Measurements from ENCODE around the gene GGACT. TPM values are rescaled to one million over a fixed set of nuclear protein-coding genes. Genes with fewer than 3 reads are reported as not detected.

The GGACT gene
- total and polyA plus RNA-seq, 2 experiments from 2014 or later, result 0.24 to 1.0 TPM

GRCh38 chr13:100542826-100543156, 45.8 kb downstream of the GGACT start:
- Histone ChIP-seq H3K36me3 (ENCODE audit: insufficient read depth) (no peaks in the 10 kb centered on the region), H3F3A (replicated peaks; ENCODE audit: low read depth) (no peaks in the 10 kb centered on the region; the same call in 1 of the 2 replicates), H3K9me2 (ENCODE audit: insufficient read depth) (no peaks in the 10 kb centered on the region), H3K27ac (ENCODE audit: low read depth) (no peak overlapping the region), H3K4me3 (no peak overlapping the region), H3K4me1 (ENCODE audit: insufficient read depth) (no peaks in the 10 kb centered on the region; the same call in 1 of the 2 replicates), H3K27me3 (ENCODE audit: insufficient read depth) (no peaks in the 10 kb centered on the region), H3K4me2 (no peak overlapping the region), H3K79me2 (replicated peaks; ENCODE audit: insufficient read depth) (no peaks in the 10 kb centered on the region), H4K20me1 (replicated peaks; ENCODE audit: insufficient read depth) (no peaks in the 10 kb centered on the region), H2AFZ (no peak overlapping the region)
- H3K4me1 Mint-ChIP-seq, result peaks cover 22% of the 10 kb centered on the region
- H3K9me3 Mint-ChIP-seq, result no peaks in the 10 kb centered on the region
- ATAC-seq (no peak), DNase-seq (ENCODE audit: low spot score) (peak; percentile 61)
- TF ChIP-seq CTCF (conservative IDR thresholded peaks at IDR 0.05; ENCODE audit: low read depth in 2 of 2) (peak in 1 of 2 experiments; percentile 78; a peak in 3 of 4 replicates), ETS1 (IDR thresholded peaks at IDR 0.05) (no peak)
- no peak overlapping the region for H3K27ac Mint-ChIP-seq
- H3K27me3 Mint-ChIP-seq (ENCODE audit: insufficient read depth, low read depth, poor library complexity), result peaks cover 3% of the 10 kb centered on the region
- H3K4me3 Mint-ChIP-seq, result no peak overlapping the region
- no peaks in the 10 kb centered on the region for H3K36me3 Mint-ChIP-seq (ENCODE audit: low read depth)

GRCh38 chr13:100541897-100542825, 46.4 kb downstream of the GGACT start:
- Histone ChIP-seq H4K20me1 (replicated peaks; ENCODE audit: insufficient read depth) (no peaks in the 10 kb centered on the region), H3K79me2 (replicated peaks; ENCODE audit: insufficient read depth) (no peaks in the 10 kb centered on the region), H3K9me2 (ENCODE audit: insufficient read depth) (no peaks in the 10 kb centered on the region), H2AFZ (no peak overlapping the region), H3K27me3 (ENCODE audit: insufficient read depth) (no peaks in the 10 kb centered on the region), H3K27ac (ENCODE audit: low read depth) (no peak overlapping the region), H3K4me2 (no peak overlapping the region), H3F3A (replicated peaks; ENCODE audit: low read depth) (no peaks in the 10 kb centered on the region; the same call in 1 of the 2 replicates), H3K4me3 (no peak overlapping the region), H3K4me1 (ENCODE audit: insufficient read depth) (no peaks in the 10 kb centered on the region; the same call in 1 of the 2 replicates), H3K36me3 (ENCODE audit: insufficient read depth) (no peaks in the 10 kb centered on the region)
- no peak for ATAC-seq
- Mint-ChIP-seq H3K27ac (no peak overlapping the region; the same call in 1 of the 2 replicates), H3K4me1 (peaks cover 18% of the 10 kb centered on the region), H3K4me3 (no peak overlapping the region), H3K36me3 (ENCODE audit: low read depth) (no peaks in the 10 kb centered on the region), H3K9me3 (no peaks in the 10 kb centered on the region), H3K27me3 (ENCODE audit: insufficient read depth, low read depth, poor library complexity) (peaks cover 3% of the 10 kb centered on the region)
- no peak for DNase-seq (ENCODE audit: low spot score)
- no peak for TF ChIP-seq ZNF331 (CRISPR knock-in tag; IDR thresholded peaks at IDR 0.05; ENCODE audit: low read depth)
- no peak for TF ChIP-seq REST (IDR thresholded peaks at IDR 0.05; ENCODE audit: unreplicated experiment)
- TF ChIP-seq NANOG (IDR thresholded peaks at IDR 0.05; ENCODE audit: borderline replicate concordance), result no peak
- TF ChIP-seq EZH2 (IDR thresholded peaks at IDR 0.05; ENCODE audit: low read depth, unreplicated experiment), result no peak
- no peak for TF ChIP-seq CTCF (conservative IDR thresholded peaks at IDR 0.05; ENCODE audit: low read depth in 2 of 2)
- TF ChIP-seq CREB1 (CRISPR knock-in tag; IDR thresholded peaks at IDR 0.05; ENCODE audit: low read depth), result no peak
- no peak for TF ChIP-seq ZNF114 (CRISPR knock-in tag; IDR thresholded peaks at IDR 0.05)
- no peak for TF ChIP-seq JUNB (IDR thresholded peaks at IDR 0.05; ENCODE audit: unreplicated experiment)
- TF ChIP-seq STAT1 (IDR thresholded peaks at IDR 0.05; ENCODE audit: unreplicated experiment), result no peak
- TF ChIP-seq EZH2phosphoT487 (IDR thresholded peaks at IDR 0.05; ENCODE audit: unreplicated experiment), result no peak

Data from GM23338 (cell line).